CD14-positive monocyte (primary cell): Measurements from ENCODE around the gene NUP155. TPM values are rescaled to one million over a fixed set of nuclear protein-coding genes. Genes with fewer than 3 reads are reported as not detected.

ENCODE experiments used
- DNase-seq, 3 donors: peaks; one replicate each; pipeline ENCODE4 v3.0.0-alpha.2; 2011 to 2022
- H2AFZ ChIP-seq: 2 replicates; pipeline ENCODE4 v1.6.0; 2012; ENCODE audit warnings: mild to moderate bottlenecking, low read depth, low read length, inconsistent platforms; ENCODE audit not compliant: insufficient read depth, poor library complexity, severe bottlenecking
- H3K27ac ChIP-seq, 2 donors: 1 replicate in 1 of 2; 2 replicates in 1 of 2; pipeline ENCODE4 v1.5.1; 2012 to 2013; ENCODE audit warnings: low read length in 2 of 2, control low read depth in 1 of 2, inconsistent platforms in 1 of 2, low read depth in 1 of 2, mild to moderate bottlenecking in 1 of 2
- H3K27me3 ChIP-seq, 2 donors: one replicate each; pipeline versions ENCODE4 v1.6.0 to v1.6.1; 2011 to 2013; ENCODE audit warnings: low read length in 2 of 2; ENCODE audit not compliant: control insufficient read depth in 2 of 2, insufficient read depth in 2 of 2
- H3K36me3 ChIP-seq, 2 donors: replicated peaks in 1 of 2; 1 replicate in 1 of 2; 2 replicates in 1 of 2; pipeline versions ENCODE4 v1.5.1 to v1.6.1; 2012 to 2013; ENCODE audit warnings: low read length in 2 of 2, control low read depth in 1 of 2, inconsistent platforms in 1 of 2, mild to moderate bottlenecking in 1 of 2; ENCODE audit not compliant: insufficient read depth in 2 of 2, control insufficient read depth in 1 of 2
- H3K4me1 ChIP-seq, 2 donors: 1 replicate in 1 of 2; 2 replicates in 1 of 2; pipeline versions ENCODE4 v1.5.1 to v1.6.1; 2012 to 2013; ENCODE audit warnings: low read length in 2 of 2, control low read depth in 1 of 2, inconsistent platforms in 1 of 2, mild to moderate bottlenecking in 1 of 2, moderate library complexity in 1 of 2; ENCODE audit not compliant: insufficient read depth in 2 of 2, control insufficient read depth in 1 of 2
- H3K4me2 ChIP-seq: replicated peaks from 2 replicates; pipeline ENCODE3; 2012; ENCODE audit warnings: low read length, moderate library complexity, mild to moderate bottlenecking; ENCODE audit not compliant: poor library complexity, severe bottlenecking; ENCODE audit errors: extremely low read depth
- H3K4me3 ChIP-seq, 3 experiments: fragments of 200-600 bp in 1 of 3; sonication (generic) in 1 of 3; replicated peaks in 1 of 3; 1 replicate in 2 of 3; 2 replicates in 1 of 3; pipeline ENCODE4 v1.5.1; 2011 to 2013; ENCODE audit warnings: low read length in 3 of 3, mild to moderate bottlenecking in 3 of 3, control low read depth in 2 of 3, low read depth in 2 of 3, inconsistent platforms in 1 of 3, moderate library complexity in 1 of 3
- H3K79me2 ChIP-seq: 2 replicates; pipeline ENCODE4 v1.6.0; 2012; ENCODE audit warnings: mild to moderate bottlenecking, control low read depth, inconsistent platforms, low read length, moderate library complexity; ENCODE audit not compliant: insufficient read depth
- H3K9ac ChIP-seq: 2 replicates; pipeline ENCODE4 v1.6.0; 2017; ENCODE audit warnings: low read length, mild to moderate bottlenecking; ENCODE audit not compliant: insufficient read depth, poor library complexity, severe bottlenecking
- H3K9me3 ChIP-seq, 2 donors: replicated peaks in 1 of 2; 1 replicate in 1 of 2; 2 replicates in 1 of 2; pipeline versions ENCODE4 v1.5.1 to v1.6.1; 2012 to 2013; ENCODE audit warnings: low read length in 2 of 2, control low read depth in 1 of 2; ENCODE audit not compliant: control insufficient read depth in 1 of 2, insufficient read depth in 1 of 2
- H4K20me1 ChIP-seq: 2 replicates; pipeline ENCODE4 v1.6.0; 2012; ENCODE audit warnings: mild to moderate bottlenecking, low read length, control low read depth, moderate library complexity; ENCODE audit not compliant: insufficient read depth
- H3K27ac Mint-ChIP-seq, 7 donors: one replicate each; pipeline ENCODE4 v1.8.0; 2020; ENCODE audit warnings: mild to moderate bottlenecking in 7 of 7, mixed read lengths in 7 of 7, moderate library complexity in 6 of 7, inconsistent platforms in 2 of 7
- H3K27me3 Mint-ChIP-seq, 3 donors: one replicate each; pipeline ENCODE4 v1.8.0; 2021 to 2022; ENCODE audit warnings: low read depth in 3 of 3, mild to moderate bottlenecking in 3 of 3, mixed read lengths in 3 of 3, moderate library complexity in 3 of 3, inconsistent platforms in 1 of 3
- H3K36me3 Mint-ChIP-seq, 2 donors: one replicate each; pipeline ENCODE4 v1.8.0; 2020; ENCODE audit warnings: mixed read lengths in 2 of 2, inconsistent platforms in 1 of 2, mild to moderate bottlenecking in 1 of 2
- H3K4me1 Mint-ChIP-seq: one replicate; pipeline ENCODE4 v1.8.0; 2020; ENCODE audit warnings: mild to moderate bottlenecking, mixed read lengths
- H3K4me3 Mint-ChIP-seq, 2 donors: one replicate each; pipeline ENCODE4 v1.8.0; 2020; ENCODE audit warnings: mild to moderate bottlenecking in 2 of 2, mixed read lengths in 2 of 2, moderate library complexity in 1 of 2
- H3K9me3 Mint-ChIP-seq, 7 donors: one replicate each; pipeline ENCODE4 v1.8.0; 2020 to 2022; ENCODE audit warnings: mixed read lengths in 7 of 7, mild to moderate bottlenecking in 6 of 7, moderate library complexity in 6 of 7, inconsistent platforms in 2 of 7
- CTCF ChIP-seq: fragments of 200-600 bp; IDR thresholded peaks from one replicate; pipeline ENCODE4 v1.8.0; 2022; ENCODE audit warnings: antibody characterized with exemption, mild to moderate bottlenecking
- WGBS: methylation state at CpG from one replicate; pipeline ENCODE4 v1.1.5; 2013; ENCODE audit warnings: missing lambda C conversion rate; ENCODE audit not compliant: insufficient coverage; 5-methylcytosine and 5-hydroxymethylcytosine counted together
- intact Hi-C, 2 donors: fragments of 100-400 bp; cut with micrococcal nuclease; formaldehyde crosslinking; loops; one replicate each; pipeline versions ENCODE4 v1.15.0 to v1.15.1; 2023
- polyA plus RNA-seq, 3 donors: library from polyadenylated mRNA; depleted of rRNA in 1 of 3; unstranded in 2 of 3; stranded (reverse) in 1 of 3; fragments of 300-500 nt in 2 of 3; fragments of >200 nt in 1 of 3; fragmentation: Illumina TruSeq in 2 of 3; gene quantifications; 1 replicate in 2 of 3; 2 replicates in 1 of 3; pipeline ENCODE4 v1.2.3, GENCODE V29; 2012 to 2021

NUP155 gene
- polyA plus RNA-seq, 3 donors, result 5.0 to 8.5 (median 5.8) TPM

DNA sequence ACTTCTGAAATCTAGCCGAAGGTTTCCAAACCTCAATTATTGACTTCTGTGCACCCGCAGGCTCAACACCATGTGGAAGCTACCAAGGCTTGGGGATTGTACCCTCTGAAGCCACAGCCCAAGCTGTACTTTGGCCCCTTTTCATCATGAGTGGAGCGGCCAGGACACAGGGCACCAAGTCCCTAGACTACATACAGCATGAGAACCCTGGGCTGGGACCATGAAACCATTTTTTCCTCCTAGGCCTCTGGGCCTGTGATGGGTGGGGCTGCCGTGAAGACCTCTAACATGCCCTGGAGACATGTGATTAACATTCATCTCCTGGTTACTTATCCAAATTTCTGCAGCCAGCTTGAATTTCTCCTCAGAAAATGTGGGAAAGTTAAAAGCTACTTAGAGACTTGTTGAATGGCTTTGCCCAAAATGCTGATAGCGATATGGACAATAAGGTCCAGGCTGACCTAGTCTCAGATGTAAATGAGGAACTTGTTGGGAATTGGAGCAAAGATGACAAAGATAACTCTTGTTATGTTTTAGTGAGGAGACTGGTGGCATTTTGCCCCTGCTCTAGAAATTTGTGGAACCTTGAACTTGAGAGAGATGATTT is 87.6 kb downstream of the NUP155 start:
- peaks cover 15 to 61% (median 52%) of the 10 kb centered on the region in 7 donors for H3K9me3 Mint-ChIP-seq
- H3K4me2 ChIP-seq, result no peak overlapping the region
- no peak overlapping the region for H3K4me3 Mint-ChIP-seq
- intact Hi-C loops, result no loop called here
- no peak for DNase-seq
- no peak overlapping the region for H3K9ac ChIP-seq
- no peak overlapping the region for H3K4me3 ChIP-seq
- H3K79me2 ChIP-seq, result no peaks in the 10 kb centered on the region
- no peak overlapping the region for H2AFZ ChIP-seq
- H3K36me3 Mint-ChIP-seq, result peaks cover 0 to 11% of the 10 kb centered on the region in 2 donors
- H3K4me1 Mint-ChIP-seq, result no peaks in the 10 kb centered on the region
- H3K27me3 Mint-ChIP-seq, result peaks cover 0 to 2% (median 1%) of the 10 kb centered on the region in 3 donors
- 87% methylated on average over 4 of the region's 5 CpGs for WGBS
- H3K36me3 ChIP-seq, result no peaks in the 10 kb centered on the region
- H3K4me1 ChIP-seq, result no peaks in the 10 kb centered on the region
- H3K27ac Mint-ChIP-seq, result peak overlapping the region in 1 of 7 donors; percentile 19
- H4K20me1 ChIP-seq, result no peaks in the 10 kb centered on the region
- no peaks in the 10 kb centered on the region for H3K27me3 ChIP-seq
- H3K9me3 ChIP-seq, result peaks cover 30 to 51% of the 10 kb centered on the region in 2 donors
- no peak overlapping the region for H3K27ac ChIP-seq
- no peak for TF ChIP-seq CTCF

DNA sequence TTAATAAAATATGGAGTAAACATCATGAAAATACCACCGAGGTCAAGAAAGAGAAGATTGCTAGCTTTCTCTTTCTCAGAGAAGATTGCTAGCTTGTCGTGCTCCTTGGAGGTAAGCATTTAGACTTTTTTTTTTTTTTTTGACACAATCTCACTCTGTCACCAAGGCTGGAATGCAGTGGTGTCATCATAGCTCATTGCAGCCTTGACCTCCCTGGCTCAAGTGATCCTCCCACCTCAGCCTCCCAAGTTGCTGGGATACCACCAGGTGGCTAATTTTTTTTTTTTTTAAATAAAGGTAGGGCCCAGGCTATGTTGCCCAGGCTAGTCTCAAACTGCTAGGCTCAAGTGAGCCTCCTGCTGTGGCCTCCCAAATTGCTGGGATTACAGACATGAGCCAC is 95.4 kb downstream of the NUP155 start:
- H3K9me3 Mint-ChIP-seq, result peaks cover 2 to 34% (median 26%) of the 10 kb centered on the region in 7 donors
- WGBS, result no CpG with 5 or more reads among the region's 2 CpGs
- Histone ChIP-seq H3K36me3 (no peaks in the 10 kb centered on the region), H3K79me2 (no peaks in the 10 kb centered on the region), H3K4me2 (no peak overlapping the region), H3K9me3 (peaks cover 14 to 22% of the 10 kb centered on the region in 2 donors), H3K4me1 (no peaks in the 10 kb centered on the region), H3K4me3 (no peak overlapping the region), H2AFZ (no peak overlapping the region), H3K9ac (no peak overlapping the region), H4K20me1 (no peaks in the 10 kb centered on the region), H3K27me3 (no peaks in the 10 kb centered on the region), H3K27ac (no peak overlapping the region)
- intact Hi-C loops, result no loop called here
- no peak overlapping the region for H3K27ac Mint-ChIP-seq
- no peak for DNase-seq
- H3K4me1 Mint-ChIP-seq, result no peaks in the 10 kb centered on the region
- H3K36me3 Mint-ChIP-seq, result no peaks in the 10 kb centered on the region
- H3K4me3 Mint-ChIP-seq, result no peak overlapping the region
- no peak for TF ChIP-seq CTCF
- peaks cover 0 to 2% (median 0%) of the 10 kb centered on the region in 3 donors for H3K27me3 Mint-ChIP-seq
